Peyer's patch (tissue), 4 donors: ENCODE results near the gene SEMA4C. TPM values are rescaled to one million over a fixed set of nuclear protein-coding genes. Genes with fewer than 3 reads are reported as not detected.

Experiments used
- DNase-seq, 3 donors: peaks; one replicate each; pipeline ENCODE4 v3.0.0-alpha.2; 2017 to 2019
- H3K27ac ChIP-seq, 4 donors: fragments of 200-600 bp; sonication (generic); one replicate each; pipeline ENCODE4 v1.5.1; 2016 to 2019
- H3K27me3 ChIP-seq, 2 donors: fragments of 200-600 bp; sonication (generic); one replicate each; pipeline ENCODE4 v1.5.1; 2019
- H3K36me3 ChIP-seq, 3 donors: fragments of 200-600 bp; sonication (generic); one replicate each; pipeline ENCODE4 v1.5.1; 2016 to 2019
- H3K4me1 ChIP-seq, 4 donors: fragments of 200-600 bp; sonication (generic); one replicate each; pipeline ENCODE4 v1.5.1; 2016 to 2019
- H3K4me3 ChIP-seq, 4 donors: fragments of 200-600 bp; sonication (generic); 1 replicate in 3 of 4; 2 replicates in 1 of 4; pipeline ENCODE4 v1.5.1; 2016 to 2019; ENCODE audit warnings: mild to moderate bottlenecking in 1 of 4
- H3K9me3 ChIP-seq, 4 donors: fragments of 200-600 bp; sonication (generic); one replicate each; pipeline ENCODE4 v1.5.1; 2016 to 2019; ENCODE audit warnings: mild to moderate bottlenecking in 1 of 4
- CTCF ChIP-seq, 6 experiments: fragments of 450-650 bp in 4 of 6; fragments of 200-600 bp in 2 of 6; sonication (generic) in 1 of 6; IDR thresholded peaks; one replicate each; pipeline ENCODE4 v1.5.1; 2017 to 2019; ENCODE audit warnings: antibody characterized with exemption in 6 of 6, mild to moderate bottlenecking in 3 of 6, moderate library complexity in 1 of 6
- POLR2A ChIP-seq, 2 donors: fragments of 450-650 bp; IDR thresholded peaks; one replicate each; pipeline ENCODE4 v1.5.1; 2017; ENCODE audit warnings: antibody characterized with exemption in 2 of 2, mild to moderate bottlenecking in 2 of 2, moderate library complexity in 2 of 2
- total RNA-seq, 4 donors: library from RNA; depleted of rRNA; stranded (reverse); fragments of >200 nt; gene quantifications; one replicate each; pipeline ENCODE4 v1.1.0, GENCODE V29; 2016

The SEMA4C gene
- total RNA-seq, 4 donors from 2014 or later: 4.2 to 19.0 (median 13.9) TPM

DNA sequence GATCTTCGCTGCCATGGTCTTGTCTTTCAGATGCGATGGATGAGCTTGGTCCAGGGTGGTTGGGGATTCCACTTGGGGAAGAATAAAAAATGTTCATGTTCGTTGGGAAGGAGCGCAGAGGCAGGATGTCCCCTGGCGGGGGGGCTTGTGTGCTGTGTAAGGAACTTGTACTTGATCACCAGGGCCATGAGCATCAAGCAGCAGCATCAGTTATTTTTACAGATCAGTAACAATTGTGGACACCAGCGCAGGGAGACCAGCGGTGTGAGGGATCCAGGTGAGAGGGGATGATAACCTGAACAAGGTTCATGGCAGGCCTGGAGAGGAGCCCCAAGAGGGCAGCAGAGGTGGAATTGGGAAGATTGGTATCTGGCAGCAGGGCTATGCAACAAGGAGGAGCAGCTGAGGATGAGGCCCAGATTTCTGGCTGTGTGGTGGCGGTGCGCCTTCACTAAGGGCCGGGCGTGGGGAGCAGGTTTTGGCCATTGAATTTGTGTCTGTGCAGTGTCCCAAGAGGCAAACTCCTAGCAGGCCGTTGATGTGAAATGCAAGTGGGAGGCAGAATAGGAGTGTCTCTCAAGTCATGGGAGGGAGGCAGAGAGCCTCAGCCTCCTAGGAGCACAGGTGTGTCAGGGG is 49.9 kb downstream of the SEMA4C start:
- no peak for TF ChIP-seq CTCF (IDR thresholded peaks at IDR 0.05)
- no peak for TF ChIP-seq POLR2A (IDR thresholded peaks at IDR 0.05)
- H3K9me3 ChIP-seq: no peaks in the 10 kb centered on the region
- H3K27me3 ChIP-seq: no peaks in the 10 kb centered on the region
- peak overlapping the region in 2 of 4 donors; percentile 26 to 66 for H3K27ac ChIP-seq
- H3K36me3 ChIP-seq: peaks cover 0 to 21% (median 0%) of the 10 kb centered on the region in 3 donors
- peak overlapping the region in 2 of 4 donors; percentile 2 to 15 for H3K4me3 ChIP-seq
- H3K4me1 ChIP-seq: peaks cover 8 to 66% (median 31%) of the 10 kb centered on the region in 4 donors
- no peak for DNase-seq

DNA sequence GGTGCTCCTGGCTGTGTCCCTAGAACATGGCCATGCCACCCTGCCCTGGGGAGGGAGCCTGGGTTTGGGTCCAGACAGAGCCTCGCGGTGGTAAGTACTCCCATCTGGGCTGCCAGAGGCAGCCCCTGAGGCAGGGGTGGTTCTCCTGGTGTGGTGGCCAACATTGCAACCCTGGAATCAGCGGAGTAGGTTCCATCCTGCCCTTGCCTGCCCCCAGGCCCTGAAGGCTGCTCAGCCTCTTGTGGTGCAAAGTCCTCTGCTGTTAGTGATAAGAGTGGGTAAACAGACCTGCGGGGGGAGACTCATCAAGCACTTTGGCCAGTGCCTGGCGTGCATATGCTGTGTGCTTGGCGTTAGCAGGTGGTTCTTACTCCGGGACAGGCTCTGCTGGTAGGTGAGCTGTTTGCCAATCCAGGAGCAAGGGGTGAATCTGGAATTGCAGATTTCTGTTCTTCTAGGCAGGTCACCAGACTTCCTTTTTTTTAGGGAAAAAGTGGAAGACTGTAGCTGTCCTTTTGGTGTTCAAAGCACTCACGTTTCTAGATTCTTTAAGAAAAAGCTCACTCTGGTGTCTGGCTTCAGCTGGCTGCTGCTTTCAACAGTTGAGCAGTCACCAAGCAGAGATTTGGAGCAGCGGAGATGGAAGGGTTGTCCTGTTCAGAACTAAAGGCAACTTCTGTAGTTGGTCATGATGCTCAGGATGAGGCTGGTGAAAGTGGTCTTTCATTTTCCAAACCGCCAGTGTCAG is 50.6 kb downstream of the SEMA4C start:
- H3K27ac ChIP-seq: peak overlapping the region in 2 of 4 donors; percentile 47 to 66
- peaks cover 0 to 14% (median 0%) of the 10 kb centered on the region in 3 donors for H3K36me3 ChIP-seq
- peak in 2 of 3 donors; percentile 83 to 90 for DNase-seq
- peaks cover 8 to 68% (median 32%) of the 10 kb centered on the region in 4 donors for H3K4me1 ChIP-seq
- H3K4me3 ChIP-seq: peak overlapping the region in 2 of 4 donors; percentile 84 to 86
- TF ChIP-seq CTCF (IDR thresholded peaks at IDR 0.05): peak in 2 of 6 experiments; percentile 3 to 8
- TF ChIP-seq POLR2A (IDR thresholded peaks at IDR 0.05): peak; percentile 15 to 74
- no peaks in the 10 kb centered on the region for H3K27me3 ChIP-seq
- no peaks in the 10 kb centered on the region for H3K9me3 ChIP-seq

GRCh38 chr2:96817882-96818281 is 52.0 kb downstream of the SEMA4C start:
- no peaks in the 10 kb centered on the region for H3K27me3 ChIP-seq
- H3K4me3 ChIP-seq: peak overlapping the region; percentile 82 to 86 (median 85)
- no peak for DNase-seq
- TF ChIP-seq POLR2A (IDR thresholded peaks at IDR 0.05) (no peak), CTCF (IDR thresholded peaks at IDR 0.05) (no peak)
- peaks cover 8 to 73% (median 32%) of the 10 kb centered on the region in 4 donors for H3K4me1 ChIP-seq
- H3K36me3 ChIP-seq: peaks cover 0 to 4% (median 0%) of the 10 kb centered on the region in 3 donors
- H3K27ac ChIP-seq: peak overlapping the region in 1 of 4 donors; percentile 100
- H3K9me3 ChIP-seq: no peaks in the 10 kb centered on the region

GRCh38 chr2:96816836-96817702 is 52.8 kb downstream of the SEMA4C start:
- Histone ChIP-seq H3K36me3 (no peaks in the 10 kb centered on the region), H3K4me1 (peaks cover 8 to 75% (median 32%) of the 10 kb centered on the region in 4 donors), H3K27me3 (no peaks in the 10 kb centered on the region), H3K9me3 (no peaks in the 10 kb centered on the region), H3K27ac (peak overlapping the region in 3 of 4 donors; percentile 98 to 100 (median 99)), H3K4me3 (peak overlapping the region; percentile 82 to 86 (median 85))
- no peak for TF ChIP-seq CTCF (IDR thresholded peaks at IDR 0.05)
- TF ChIP-seq POLR2A (IDR thresholded peaks at IDR 0.05): no peak
- no peak for DNase-seq
